K562 (cell line): Measurements from ENCODE around the gene SYTL2. TPM values are rescaled to one million over a fixed set of nuclear protein-coding genes. Genes with fewer than 3 reads are reported as not detected.

ENCODE experiments used
- FOXJ2 ChIP-seq: fragments of 200-800 bp; sonication (Bioruptor generic); IDR thresholded peaks from 2 replicates; pipeline ENCODE4 v1.6.1; 2016; ENCODE audit warnings: missing genetic modification characterization, missing compliant biosample characterization
- MTA2 ChIP-seq: fragments of 450-650 bp; IDR thresholded peaks from 2 replicates; pipeline ENCODE4 v1.6.1; 2016; ENCODE audit warnings: low read depth
- MTF1 ChIP-seq: fragments of 250-450 bp; sonication (Bioruptor Pico); IDR thresholded peaks from 2 replicates; pipeline ENCODE4 v1.9.0; 2021; ENCODE audit warnings: moderate library complexity, mild to moderate bottlenecking, inconsistent platforms, borderline replicate concordance
- NCOR1 ChIP-seq: fragments of 450-650 bp; IDR thresholded peaks from 2 replicates; pipeline ENCODE4 v1.6.1; 2016; ENCODE audit warnings: mild to moderate bottlenecking, moderate library complexity
- U2AF1 ChIP-seq: fragments of 200-400 bp; formaldehyde crosslinking; optimal IDR thresholded peaks from 2 replicates; pipeline ENCODE3; 2017; ENCODE audit warnings: mild to moderate bottlenecking, low read depth, low read length, moderate library complexity
- ZBTB33 ChIP-seq: sonication (generic); formaldehyde crosslinking; IDR thresholded peaks from 2 replicates; pipeline ENCODE4 v1.8.1; 2023; ENCODE audit warnings: mild to moderate bottlenecking, missing genetic modification reagents
- ZNF24 ChIP-seq: fragments of 450-650 bp; IDR thresholded peaks from 2 replicates; pipeline ENCODE4 v1.6.1; 2016
- polyA plus RNA-seq, 8 experiments: library from polyadenylated mRNA; depleted of rRNA in 4 of 8; stranded (reverse) in 5 of 8; unstranded in 3 of 8; fragments of >200 nt; fragmentation: Nextera tagmentation in 2 of 8; fragmentation: Illumina TruSeq in 1 of 8; extraction: Ambion mirVana in 2 of 8; extraction: Trizol in 1 of 8; gene quantifications; 2 replicates each; pipeline versions ENCODE4 v1.2.1 to v1.2.3, GENCODE V29; 2011 to 2014; ENCODE audit warnings: inconsistent platforms in 1 of 8, missing spikeins in 1 of 8
- total RNA-seq, 7 experiments: library from RNA; depleted of rRNA in 6 of 7; stranded (reverse); fragments of >200 nt in 6 of 7; fragmentation: Illumina TruSeq in 2 of 7; extraction: Trizol in 2 of 7; gene quantifications; 2 replicates each; pipeline versions ENCODE4 v1.2.1 to v1.2.3, GENCODE V29; 2011 to 2021; ENCODE audit warnings: low replicate concordance in 1 of 7
- TF ChIP-seq, protein P1 (sequence below), 2 experiments: fragments of 450-650 bp in 1 of 2; sonication (generic) in 1 of 2; formaldehyde crosslinking in 1 of 2; IDR thresholded peaks in 1 of 2; conservative IDR thresholded peaks in 1 of 2; 2 replicates each; pipeline versions ENCODE4 v1.6.1 to v1.8.1; 2016 to 2023; ENCODE audit warnings: mild to moderate bottlenecking in 2 of 2, moderate library complexity in 2 of 2, inconsistent platforms in 1 of 2, missing genetic modification reagents in 1 of 2

The SYTL2 gene
- total and polyA plus RNA-seq, 9 of the 15 experiments (the other 6 are each of a cell fraction or from before 2014, with no cell fraction given) = 0.05 to 0.57 (median 0.35) TPM

DNA sequence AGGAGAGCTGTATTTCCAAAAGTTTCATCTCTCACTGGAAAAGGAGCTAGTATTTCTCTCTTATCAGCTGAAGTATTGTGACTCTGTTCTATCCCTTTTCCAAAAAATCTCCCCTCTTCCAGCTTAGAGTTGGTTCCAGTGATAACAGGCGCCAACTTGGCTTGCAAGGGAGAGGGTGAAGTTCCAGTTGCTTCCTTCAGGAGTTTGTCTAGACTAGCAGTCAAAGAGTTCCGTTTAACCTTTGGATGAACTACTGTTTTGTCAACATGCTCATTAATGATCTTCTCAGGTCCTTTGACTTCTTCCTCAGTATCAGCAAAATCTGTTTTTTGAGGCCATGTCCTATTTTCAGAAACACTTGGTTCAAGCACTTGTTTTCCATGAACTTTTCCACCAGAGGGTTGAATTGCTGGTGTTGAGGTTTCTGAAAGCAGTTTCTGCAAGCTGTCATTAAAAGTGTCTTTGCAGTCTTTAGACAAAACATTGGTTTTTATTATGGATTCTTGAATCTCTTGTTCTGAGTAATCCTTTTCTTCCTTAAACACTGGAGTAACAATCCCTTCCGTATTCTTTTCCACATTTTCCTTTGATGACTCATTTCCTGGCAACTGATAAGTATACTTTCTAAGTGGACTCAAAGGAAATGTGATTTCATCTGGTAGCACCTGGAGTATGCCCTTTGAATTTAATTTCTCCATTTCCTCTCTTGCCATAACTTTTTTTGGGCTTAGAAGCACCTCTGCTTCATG, 85.3 kb downstream of the SYTL2 start (continued):
- TF ChIP-seq, protein P1, sequence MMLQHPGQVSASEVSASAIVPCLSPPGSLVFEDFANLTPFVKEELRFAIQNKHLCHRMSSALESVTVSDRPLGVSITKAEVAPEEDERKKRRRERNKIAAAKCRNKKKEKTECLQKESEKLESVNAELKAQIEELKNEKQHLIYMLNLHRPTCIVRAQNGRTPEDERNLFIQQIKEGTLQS (IDR thresholded peaks at IDR 0.05) = peak; percentile 68
- TF ChIP-seq, protein P1 (CRISPR knock-in tag; conservative IDR thresholded peaks at IDR 0.05) = no peak
- TF ChIP-seq FOXJ2 (tag) (no peak), U2AF1 (no peak), MTA2 (no peak), ZBTB33 (CRISPR knock-in tag) (no peak), ZNF24 (no peak), NCOR1 (no peak), MTF1 (CRISPR knock-in tag) (no peak)
